K562 (cell line): ENCODE data around the gene SH3BGRL2.

Source experiments
- BHLHE40 ChIP-seq: IDR thresholded peaks from 2 replicates; pipeline ENCODE4 v1.6.1; 2011; ENCODE audit warnings: low read length, improper control_type of control experiment
- FOS ChIP-seq: IDR thresholded peaks from 3 replicates; pipeline ENCODE4 v1.6.1; 2011; ENCODE audit not compliant: insufficient read length; ENCODE audit errors: extremely low read depth
- GABPA ChIP-seq: fragments of 200-800 bp; sonication (Bioruptor generic); conservative IDR thresholded peaks from 2 replicates; pipeline ENCODE4 v1.6.1; 2016; ENCODE audit warnings: low read depth, missing genetic modification characterization, missing compliant biosample characterization
- ZNF274 ChIP-seq: IDR thresholded peaks from 2 replicates; pipeline ENCODE4 v1.6.1; 2011; ENCODE audit warnings: low read depth, mild to moderate bottlenecking, low read length, moderate library complexity, borderline replicate concordance
- TF ChIP-seq, protein P1 (sequence below), 3 experiments: IDR thresholded peaks in 2 of 3; conservative IDR thresholded peaks in 1 of 3; 2 replicates each; pipeline ENCODE4 v1.5.1; 2011 to 2012; ENCODE audit warnings: low read length in 3 of 3, mild to moderate bottlenecking in 3 of 3, control low read depth in 2 of 3, improper control_type of control experiment in 1 of 3, inconsistent platforms in 1 of 3, low read depth in 1 of 3, mixed read lengths in 1 of 3, moderate library complexity in 1 of 3; ENCODE audit not compliant: insufficient read depth in 2 of 3

DNA sequence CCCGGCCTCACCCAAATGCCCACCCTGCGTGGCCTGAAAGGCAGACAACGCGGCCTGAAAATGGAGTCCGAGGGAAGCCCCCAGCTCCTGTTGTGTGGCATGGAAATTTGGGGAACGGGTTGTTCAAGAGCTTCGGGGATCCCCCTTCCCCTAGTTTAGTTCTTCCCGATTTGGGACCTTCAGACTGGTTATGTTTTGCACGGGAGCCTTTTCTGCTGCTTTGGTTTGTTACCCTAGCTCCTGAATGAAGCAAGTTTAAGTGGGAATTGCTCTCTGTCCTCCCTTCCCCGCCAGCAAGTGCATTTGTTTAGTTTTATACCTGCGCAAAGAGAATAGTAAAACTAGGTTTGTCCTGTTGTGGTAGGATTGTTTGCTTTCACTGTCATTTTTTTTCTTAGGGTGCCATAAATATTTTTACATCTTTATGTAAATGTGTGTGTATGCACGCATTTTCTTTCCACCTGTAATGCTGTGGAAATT, 604 bp downstream of the SH3BGRL2 start:
- no peak for TF ChIP-seq ZNF274
- no peak for TF ChIP-seq BHLHE40
- TF ChIP-seq, protein P1, sequence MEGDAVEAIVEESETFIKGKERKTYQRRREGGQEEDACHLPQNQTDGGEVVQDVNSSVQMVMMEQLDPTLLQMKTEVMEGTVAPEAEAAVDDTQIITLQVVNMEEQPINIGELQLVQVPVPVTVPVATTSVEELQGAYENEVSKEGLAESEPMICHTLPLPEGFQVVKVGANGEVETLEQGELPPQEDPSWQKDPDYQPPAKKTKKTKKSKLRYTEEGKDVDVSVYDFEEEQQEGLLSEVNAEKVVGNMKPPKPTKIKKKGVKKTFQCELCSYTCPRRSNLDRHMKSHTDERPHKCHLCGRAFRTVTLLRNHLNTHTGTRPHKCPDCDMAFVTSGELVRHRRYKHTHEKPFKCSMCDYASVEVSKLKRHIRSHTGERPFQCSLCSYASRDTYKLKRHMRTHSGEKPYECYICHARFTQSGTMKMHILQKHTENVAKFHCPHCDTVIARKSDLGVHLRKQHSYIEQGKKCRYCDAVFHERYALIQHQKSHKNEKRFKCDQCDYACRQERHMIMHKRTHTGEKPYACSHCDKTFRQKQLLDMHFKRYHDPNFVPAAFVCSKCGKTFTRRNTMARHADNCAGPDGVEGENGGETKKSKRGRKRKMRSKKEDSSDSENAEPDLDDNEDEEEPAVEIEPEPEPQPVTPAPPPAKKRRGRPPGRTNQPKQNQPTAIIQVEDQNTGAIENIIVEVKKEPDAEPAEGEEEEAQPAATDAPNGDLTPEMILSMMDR (IDR thresholded peaks at IDR 0.05 in 2 of 3, conservative IDR thresholded peaks at IDR 0.05 in 1 of 3; ENCODE audit: insufficient read depth in 2 of 3, low read depth in 1 of 3, low read length in 3 of 3), result no peak
- no peak for TF ChIP-seq FOS
- no peak for TF ChIP-seq GABPA (tag)
